ENCODE measurements around the gene ADRA2B. TPM values are rescaled to one million over a fixed set of nuclear protein-coding genes. Genes with fewer than 3 reads are reported as not detected.
A peak's percentile ranks its signal among the peaks of the same experiment; 100 is the strongest.

The ADRA2B gene
- total RNA-seq, 1 experiment from 2014 or later, result 0.47 TPM

- H3K27ac ChIP-seq (ENCODE audit: low read depth, low read length), result no peak overlapping the region
- no peak overlapping the region for H3K4me3 ChIP-seq (replicated peaks in 1 of 2; ENCODE audit: low read depth in 1 of 2, low read length in 2 of 2)
- ChIA-PET CTCF (interaction anchor here (0.6 kb wide), 1 partner anchor 25 kb away, joined by 3 read pairs; no protein-coding TSS in a partner anchor), POLR2A (no interaction called here), RAD21 (ENCODE audit: low non-redundant PET in 1 of 2, low total read pairs in 2 of 2, uncharacterized antibody in 2 of 2, unreplicated experiment in 2 of 2) (no interaction called here)
- intact Hi-C loops (cut with micrococcal nuclease), result no loop called here
- no peaks in the 10 kb centered on the region for H3K27me3 ChIP-seq (ENCODE audit: insufficient read depth, low read length)
- BruUV-seq (replicated peaks), result no TSS peak
- no peaks in the 10 kb centered on the region for H3K9me2 ChIP-seq (ENCODE audit: insufficient read depth)
- no peak overlapping the region for H2AFZ ChIP-seq (ENCODE audit: low read depth, low read length, poor library complexity, severe bottlenecking)
- DNase-seq (ENCODE audit: low read depth, low spot score) (no peak), ATAC-seq (peak; percentile 69)
- no peaks in the 10 kb centered on the region for H4K20me1 ChIP-seq (ENCODE audit: insufficient read depth)
- no peaks in the 10 kb centered on the region for H3K36me3 ChIP-seq (ENCODE audit: control insufficient read depth in 1 of 2, insufficient read depth in 2 of 2, low read length in 2 of 2)
- TF ChIP-seq EGR1 (IDR thresholded peaks at IDR 0.05; ENCODE audit: low read depth), result no peak
- TF ChIP-seq FOSL1 (IDR thresholded peaks at IDR 0.05; ENCODE audit: low read depth), result no peak
- TF ChIP-seq ZBTB33 (IDR thresholded peaks at IDR 0.05; ENCODE audit: extremely low read depth, insufficient replicate concordance, low read length), result no peak
- no peak for TF ChIP-seq POLR2AphosphoS5 (IDR thresholded peaks at IDR 0.05; ENCODE audit: low read depth, low read length)
- no peak for TF ChIP-seq CEBPB (IDR thresholded peaks at IDR 0.05; ENCODE audit: low read depth)
- no peak for TF ChIP-seq ELF1 (IDR thresholded peaks at IDR 0.05; ENCODE audit: borderline replicate concordance, low read depth)
- no peak for TF ChIP-seq POLR2A (IDR thresholded peaks at IDR 0.05; ENCODE audit: borderline replicate concordance, extremely low read depth, insufficient read depth, insufficient read length)
- TF ChIP-seq ZFX (IDR thresholded peaks at IDR 0.05), result no peak
- TF ChIP-seq CTCF (IDR thresholded peaks at IDR 0.05 in 2 of 3, conservative IDR thresholded peaks at IDR 0.05 in 1 of 3; ENCODE audit: borderline replicate concordance in 1 of 3, insufficient read depth in 1 of 3, low read depth in 2 of 3, low read length in 2 of 3), result no peak
- no peak for TF ChIP-seq JUND (IDR thresholded peaks at IDR 0.05)
- no peak for TF ChIP-seq SIN3A (IDR thresholded peaks at IDR 0.05; ENCODE audit: low read depth)
- TF ChIP-seq EZH2 (IDR thresholded peaks at IDR 0.05), result no peak
- no peak for TF ChIP-seq SP1 (IDR thresholded peaks at IDR 0.05; ENCODE audit: low read depth)
- TF ChIP-seq RAD21 (IDR thresholded peaks at IDR 0.05; ENCODE audit: low read depth), result no peak
- H3K79me2 ChIP-seq (ENCODE audit: insufficient read depth, low read length), result no peaks in the 10 kb centered on the region
- H3K9me3 ChIP-seq (ENCODE audit: control insufficient read depth in 1 of 2, insufficient read depth in 1 of 2, low read depth in 1 of 2, low read length in 2 of 2), result no peaks in the 10 kb centered on the region
- no peak overlapping the region for H3K9ac ChIP-seq (ENCODE audit: low read length)
- H3K4me2 ChIP-seq (ENCODE audit: low read length), result no peak overlapping the region
- H3K4me1 ChIP-seq (ENCODE audit: control insufficient read depth in 1 of 2, insufficient read depth in 2 of 2, low read length in 2 of 2), result peaks cover 0 to 12% of the 10 kb centered on the region in 2 experiments; a peak in 2 of 4 replicates
Measured at GRCh38 chr2:96091711-96092572, 24.4 kb downstream of the ADRA2B start.

Data from HCT116 (cell line).